Naive thymus-derived CD4-positive, alpha-beta T cell (primary cell): ENCODE data around the gene CCDC50. TPM values are rescaled to one million over a fixed set of nuclear protein-coding genes. Genes with fewer than 3 reads are reported as not detected.

Experiments
- ATAC-seq: fragments of 150-1000 bp; cut with Tn5 transposase; 2 replicates; pipeline ENCODE4 v1.10.0; 2021; ENCODE audit warnings: mild to moderate bottlenecking, moderate library complexity
- CTCF ChIA-PET: fragments of 350-600 bp; sonication (Branson Sonifier 250); formaldehyde crosslinking; loops from one replicate; lab custom pipeline; 2021; ENCODE audit warnings: antibody characterized with exemption; lab: Charles Lee
- POLR2A ChIA-PET: fragments of 350-600 bp; sonication (Branson Sonifier 250); formaldehyde crosslinking; loops from one replicate; lab custom pipeline; 2021; ENCODE audit warnings: antibody characterized with exemption, inconsistent platforms; lab: Charles Lee
- DNase-seq, 9 donors: peaks; one replicate each; pipeline versions ENCODE4 v3.0.0 to v3.0.0-alpha.2; 2020 to 2022; ENCODE audit warnings: mixed read lengths in 1 of 9
- H3K27ac ChIP-seq: one replicate; pipeline ENCODE4 v1.7.0; 2013; ENCODE audit warnings: mild to moderate bottlenecking, low read depth, low read length, moderate library complexity
- H3K27me3 ChIP-seq, 2 donors: one replicate each; pipeline ENCODE4 v1.7.0; 2013; ENCODE audit warnings: low read length in 2 of 2, mild to moderate bottlenecking in 2 of 2, moderate library complexity in 2 of 2; ENCODE audit not compliant: control insufficient read depth in 2 of 2, insufficient read depth in 2 of 2
- H3K36me3 ChIP-seq, 3 experiments: 1 replicate in 2 of 3; 2 replicates in 1 of 3; pipeline ENCODE4 v1.7.0; 2013; ENCODE audit warnings: low read length in 3 of 3, mild to moderate bottlenecking in 3 of 3, moderate library complexity in 1 of 3; ENCODE audit not compliant: insufficient read depth in 3 of 3, control insufficient read depth in 2 of 3
- H3K4me1 ChIP-seq, 2 donors: one replicate each; pipeline ENCODE4 v1.7.0; 2013; ENCODE audit warnings: low read length in 2 of 2, mild to moderate bottlenecking in 2 of 2, moderate library complexity in 1 of 2; ENCODE audit not compliant: control insufficient read depth in 2 of 2, insufficient read depth in 2 of 2
- H3K4me3 ChIP-seq: 2 replicates; pipeline ENCODE4 v1.7.0; 2013; ENCODE audit warnings: mild to moderate bottlenecking, low read length
- H3K9me3 ChIP-seq, 3 experiments: 1 replicate in 2 of 3; 2 replicates in 1 of 3; pipeline ENCODE4 v1.7.0; 2013; ENCODE audit warnings: low read length in 3 of 3; ENCODE audit not compliant: control insufficient read depth in 2 of 3
- H3K27ac Mint-ChIP-seq, 9 donors: one replicate each; pipeline ENCODE4 v1.8.0; 2020 to 2022; ENCODE audit warnings: mixed read lengths in 9 of 9, mild to moderate bottlenecking in 8 of 9, moderate library complexity in 5 of 9, inconsistent platforms in 2 of 9
- H3K27me3 Mint-ChIP-seq, 5 donors: one replicate each; pipeline ENCODE4 v1.8.0; 2021 to 2022; ENCODE audit warnings: mixed read lengths in 5 of 5, mild to moderate bottlenecking in 1 of 5
- H3K36me3 Mint-ChIP-seq, 5 donors: one replicate each; pipeline ENCODE4 v1.8.0; 2020 to 2022; ENCODE audit warnings: mixed read lengths in 5 of 5, mild to moderate bottlenecking in 3 of 5, inconsistent platforms in 1 of 5
- H3K4me1 Mint-ChIP-seq, 7 donors: one replicate each; pipeline ENCODE4 v1.8.0; 2020 to 2022; ENCODE audit warnings: mixed read lengths in 7 of 7, mild to moderate bottlenecking in 3 of 7, inconsistent platforms in 1 of 7
- H3K4me3 Mint-ChIP-seq, 10 donors: one replicate each; pipeline ENCODE4 v1.8.0; 2020 to 2022; ENCODE audit warnings: mild to moderate bottlenecking in 10 of 10, mixed read lengths in 10 of 10, moderate library complexity in 6 of 10, inconsistent platforms in 2 of 10
- H3K9me3 Mint-ChIP-seq, 11 donors: one replicate each; pipeline ENCODE4 v1.8.0; 2020 to 2022; ENCODE audit warnings: mixed read lengths in 11 of 11, mild to moderate bottlenecking in 4 of 11, inconsistent platforms in 1 of 11, moderate library complexity in 1 of 11
- intact Hi-C, 2 donors: fragments of 100-400 bp; cut with micrococcal nuclease; formaldehyde crosslinking; loops; one replicate each; pipeline ENCODE4 v1.15.1; 2023
- polyA plus RNA-seq, 2 donors: library from polyadenylated mRNA; unstranded; fragments of 300-500 nt; fragmentation: Illumina TruSeq; gene quantifications; one replicate each; pipeline ENCODE4 v1.2.3, GENCODE V29; 2021
- total RNA-seq, 6 experiments: library from RNA in 5 of 6; stranded (reverse) in 5 of 6; gene quantifications; 1 replicate in 5 of 6; 2 replicates in 1 of 6; pipeline ENCODE4 v1.2.3 and lab custom pipeline; 2021 to 2026

CCDC50 gene
- total and polyA plus RNA-seq, 7 experiments from 2014 or later = 0.92 to 17.9 (median 2.0) TPM

DNA sequence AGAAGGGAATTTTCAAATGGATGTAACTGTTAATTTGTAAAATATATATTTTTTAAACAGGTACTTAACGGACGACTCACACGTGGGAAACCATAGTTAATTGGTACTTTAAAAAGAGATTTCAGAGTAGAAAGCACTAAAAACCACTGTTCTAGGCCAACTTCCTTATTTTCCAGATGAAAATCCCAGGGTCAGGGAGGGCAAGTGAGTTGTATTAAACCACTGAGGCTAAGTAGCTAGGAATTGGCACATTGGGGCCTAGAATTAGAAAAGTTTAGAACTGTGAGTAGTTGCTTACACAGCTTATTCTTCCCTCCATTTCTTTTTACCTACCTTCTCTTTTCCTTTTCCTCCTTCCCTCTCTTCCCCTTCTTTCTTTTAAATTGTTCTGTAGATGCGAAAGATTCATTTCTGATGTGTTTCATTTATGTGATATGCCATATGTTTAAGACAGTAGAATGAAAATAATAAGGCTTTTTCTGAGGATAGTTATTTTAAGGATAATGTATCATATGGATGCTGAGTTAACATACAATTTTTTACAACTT lies 5.2 kb downstream of the CCDC50 start:
- H3K9me3 ChIP-seq = no peaks in the 10 kb centered on the region
- CTCF ChIA-PET = no interaction called here
- Mint-ChIP-seq H3K4me3 (no peak overlapping the region), H3K27me3 (peaks cover 12 to 23% (median 20%) of the 10 kb centered on the region in 5 donors), H3K9me3 (peaks cover 0 to 7% (median 0%) of the 10 kb centered on the region in 11 donors), H3K27ac (no peak overlapping the region), H3K36me3 (peaks cover 0 to 7% (median 0%) of the 10 kb centered on the region in 5 donors), H3K4me1 (peaks cover 0 to 18% (median 5%) of the 10 kb centered on the region in 7 donors)
- H3K27ac ChIP-seq = no peak overlapping the region
- H3K27me3 ChIP-seq = no peaks in the 10 kb centered on the region
- intact Hi-C loops = no loop called here
- H3K4me3 ChIP-seq = no peak overlapping the region
- H3K4me1 ChIP-seq = no peaks in the 10 kb centered on the region
- POLR2A ChIA-PET = no interaction called here
- ATAC-seq = no peak
- DNase-seq = no peak
- H3K36me3 ChIP-seq = no peaks in the 10 kb centered on the region

DNA sequence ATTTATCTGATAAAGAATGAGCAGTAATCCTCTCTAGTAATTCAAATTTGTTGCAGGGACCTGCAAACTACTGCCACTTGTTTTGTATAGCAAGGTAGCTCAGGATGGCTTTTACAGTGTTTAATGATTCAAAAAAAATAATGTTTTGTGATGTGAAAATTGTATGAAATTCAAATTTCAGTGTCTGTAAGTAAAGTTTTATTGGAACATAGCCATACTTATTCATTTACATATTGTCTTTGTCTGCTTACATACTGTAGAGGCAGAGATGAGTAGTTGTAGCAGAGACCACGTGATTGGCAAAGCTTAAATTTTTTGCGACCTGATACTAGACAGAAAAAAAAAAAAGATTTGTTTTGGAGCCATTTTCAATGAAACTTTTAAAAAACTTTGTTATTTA lies 7.6 kb downstream of the CCDC50 start:
- no peaks in the 10 kb centered on the region for H3K27me3 ChIP-seq
- no peak for ATAC-seq
- no peak for DNase-seq
- CTCF ChIA-PET = interaction anchor here (0.7 to 0.9 kb wide), 2 partner anchors 9 to 32 kb away, joined by 3 read pairs; no protein-coding TSS in a partner anchor
- H3K4me1 ChIP-seq = no peaks in the 10 kb centered on the region
- no peak overlapping the region for H3K27ac ChIP-seq
- no peaks in the 10 kb centered on the region for H3K36me3 Mint-ChIP-seq
- no peak overlapping the region for H3K4me3 ChIP-seq
- peaks cover 0 to 5% (median 0%) of the 10 kb centered on the region in 11 donors for H3K9me3 Mint-ChIP-seq
- H3K4me1 Mint-ChIP-seq = peaks cover 0 to 4% (median 0%) of the 10 kb centered on the region in 7 donors
- no peak overlapping the region for H3K4me3 Mint-ChIP-seq
- intact Hi-C loops = loop anchor here in 1 of 2 donors (1.0 kb wide), 1 partner anchor 9 kb away; no protein-coding TSS in a partner anchor
- POLR2A ChIA-PET = no interaction called here
- H3K36me3 ChIP-seq = no peaks in the 10 kb centered on the region
- no peak overlapping the region for H3K27ac Mint-ChIP-seq
- peaks cover 0 to 5% (median 2%) of the 10 kb centered on the region in 5 donors for H3K27me3 Mint-ChIP-seq
- no peaks in the 10 kb centered on the region for H3K9me3 ChIP-seq

DNA sequence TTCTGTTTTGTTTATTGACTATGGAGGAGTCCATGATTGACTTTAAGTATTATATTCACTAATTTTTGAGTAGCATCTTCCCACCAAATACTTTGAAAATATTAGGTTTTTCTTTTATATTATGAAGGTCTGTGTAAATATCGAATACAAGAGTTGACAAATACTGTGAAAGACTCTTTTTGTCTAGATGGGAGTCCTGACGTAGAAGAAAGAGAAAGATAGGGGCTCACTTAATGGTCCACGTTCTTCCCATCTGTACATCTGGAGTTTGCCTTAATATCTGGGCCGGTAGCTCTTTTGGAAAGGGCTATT lies 8.9 kb downstream of the CCDC50 start:
- H3K9me3 ChIP-seq = no peaks in the 10 kb centered on the region
- no peak overlapping the region for H3K4me3 ChIP-seq
- DNase-seq (no peak), ATAC-seq (no peak)
- H3K27me3 ChIP-seq = no peaks in the 10 kb centered on the region
- no peaks in the 10 kb centered on the region for H3K36me3 ChIP-seq
- no peaks in the 10 kb centered on the region for H3K4me1 ChIP-seq
- CTCF ChIA-PET = no interaction called here
- H3K27ac ChIP-seq = no peak overlapping the region
- no peak overlapping the region for H3K27ac Mint-ChIP-seq
- H3K27me3 Mint-ChIP-seq = no peaks in the 10 kb centered on the region
- H3K4me1 Mint-ChIP-seq = peaks cover 0 to 4% (median 0%) of the 10 kb centered on the region in 7 donors
- POLR2A ChIA-PET = no interaction called here
- H3K36me3 Mint-ChIP-seq = no peaks in the 10 kb centered on the region
- no peak overlapping the region for H3K4me3 Mint-ChIP-seq
- H3K9me3 Mint-ChIP-seq = no peaks in the 10 kb centered on the region
- intact Hi-C loops = no loop called here

DNA sequence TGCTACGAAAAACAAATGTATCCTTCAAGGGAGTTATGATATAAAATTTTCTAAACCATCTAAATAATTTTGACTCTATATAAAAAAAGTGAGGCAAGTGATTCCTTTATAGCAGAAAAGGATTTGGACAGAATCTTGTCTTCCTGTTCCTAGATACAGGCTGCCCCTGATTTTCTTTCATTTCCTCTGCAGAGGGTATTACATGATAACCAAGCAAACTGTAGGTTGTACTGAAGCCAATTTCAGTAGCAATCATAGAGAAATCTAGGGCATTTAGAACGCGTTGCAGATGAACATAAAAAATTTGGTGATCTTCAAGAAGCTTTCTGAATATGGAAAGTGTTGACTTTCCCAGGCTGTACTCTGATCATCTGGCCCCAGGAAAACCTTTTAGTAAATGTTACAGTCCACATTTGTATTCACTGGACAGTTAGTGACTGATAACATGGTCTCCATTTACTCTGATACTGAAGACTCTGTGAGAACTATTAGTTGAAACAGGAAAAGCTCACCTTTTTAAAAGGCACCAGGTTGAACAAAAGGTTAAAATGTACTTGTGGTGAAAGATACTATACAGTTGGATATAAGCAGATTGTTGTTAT lies 10.2 kb downstream of the CCDC50 start:
- intact Hi-C loops = no loop called here
- Histone ChIP-seq H3K4me3 (no peak overlapping the region), H3K27ac (no peak overlapping the region), H3K27me3 (no peaks in the 10 kb centered on the region), H3K36me3 (no peaks in the 10 kb centered on the region), H3K4me1 (no peaks in the 10 kb centered on the region), H3K9me3 (no peaks in the 10 kb centered on the region)
- DNase-seq (no peak), ATAC-seq (no peak)
- Mint-ChIP-seq H3K27ac (no peak overlapping the region), H3K27me3 (no peaks in the 10 kb centered on the region), H3K36me3 (no peaks in the 10 kb centered on the region), H3K9me3 (no peaks in the 10 kb centered on the region), H3K4me1 (peaks cover 0 to 4% (median 0%) of the 10 kb centered on the region in 7 donors), H3K4me3 (no peak overlapping the region)
- ChIA-PET POLR2A (no interaction called here), CTCF (no interaction called here)

DNA sequence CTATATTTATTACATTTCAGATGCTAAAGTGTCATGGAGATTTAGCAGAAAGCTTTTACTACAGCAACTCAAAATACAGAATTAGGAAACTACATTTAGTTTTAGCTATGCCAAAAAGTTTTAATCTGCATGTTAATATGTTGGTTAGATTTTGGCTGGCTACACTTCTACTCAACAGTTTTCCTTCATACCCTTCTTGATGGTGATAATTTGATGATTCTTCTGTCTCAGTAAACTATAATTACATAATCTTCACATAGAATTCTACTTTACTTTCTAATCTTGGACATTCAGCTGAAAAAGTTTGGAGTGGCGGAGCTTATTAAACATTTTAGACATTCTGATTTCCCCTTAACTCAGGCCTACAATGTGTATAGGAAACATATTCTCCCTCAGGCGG lies 11.2 kb downstream of the CCDC50 start:
- ChIA-PET CTCF (no interaction called here), POLR2A (no interaction called here)
- no peaks in the 10 kb centered on the region for H3K27me3 Mint-ChIP-seq
- no peak for ATAC-seq
- H3K27ac Mint-ChIP-seq = no peak overlapping the region
- no peaks in the 10 kb centered on the region for H3K9me3 ChIP-seq
- H3K4me1 ChIP-seq = no peaks in the 10 kb centered on the region
- no peak overlapping the region for H3K27ac ChIP-seq
- no peaks in the 10 kb centered on the region for H3K36me3 ChIP-seq
- no peak overlapping the region for H3K4me3 Mint-ChIP-seq
- H3K4me1 Mint-ChIP-seq = no peaks in the 10 kb centered on the region
- DNase-seq = no peak
- H3K36me3 Mint-ChIP-seq = no peaks in the 10 kb centered on the region
- H3K9me3 Mint-ChIP-seq = no peaks in the 10 kb centered on the region
- H3K27me3 ChIP-seq = no peaks in the 10 kb centered on the region
- intact Hi-C loops = no loop called here
- no peak overlapping the region for H3K4me3 ChIP-seq

DNA sequence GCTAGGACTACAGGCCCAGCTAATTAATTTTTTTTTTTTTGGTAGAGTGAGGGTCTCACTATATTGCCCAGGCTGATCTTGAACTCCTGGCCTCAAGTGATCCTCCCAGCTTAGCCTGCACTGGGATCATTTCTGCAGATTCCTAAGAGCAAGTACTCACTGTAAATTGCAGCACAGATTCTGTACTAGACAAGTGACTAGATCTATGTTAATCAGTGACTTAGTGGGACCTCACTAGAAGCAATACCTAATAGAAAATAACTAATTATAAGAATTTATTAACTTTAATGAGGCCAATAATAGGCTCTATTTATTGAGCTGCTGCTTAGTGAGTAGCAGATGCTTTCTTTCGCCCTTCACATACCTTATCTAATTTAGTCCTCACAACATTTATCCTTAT lies 11.8 kb downstream of the CCDC50 start:
- ChIA-PET POLR2A (no interaction called here), CTCF (no interaction called here)
- intact Hi-C loops = no loop called here
- H3K4me1 ChIP-seq = no peaks in the 10 kb centered on the region
- H3K36me3 ChIP-seq = no peaks in the 10 kb centered on the region
- no peaks in the 10 kb centered on the region for H3K9me3 Mint-ChIP-seq
- no peak overlapping the region for H3K4me3 Mint-ChIP-seq
- no peaks in the 10 kb centered on the region for H3K4me1 Mint-ChIP-seq
- H3K27ac ChIP-seq = no peak overlapping the region
- no peaks in the 10 kb centered on the region for H3K9me3 ChIP-seq
- no peaks in the 10 kb centered on the region for H3K27me3 Mint-ChIP-seq
- DNase-seq = no peak
- H3K27me3 ChIP-seq = no peaks in the 10 kb centered on the region
- no peaks in the 10 kb centered on the region for H3K36me3 Mint-ChIP-seq
- H3K27ac Mint-ChIP-seq = no peak overlapping the region
- ATAC-seq = no peak
- H3K4me3 ChIP-seq = no peak overlapping the region

DNA sequence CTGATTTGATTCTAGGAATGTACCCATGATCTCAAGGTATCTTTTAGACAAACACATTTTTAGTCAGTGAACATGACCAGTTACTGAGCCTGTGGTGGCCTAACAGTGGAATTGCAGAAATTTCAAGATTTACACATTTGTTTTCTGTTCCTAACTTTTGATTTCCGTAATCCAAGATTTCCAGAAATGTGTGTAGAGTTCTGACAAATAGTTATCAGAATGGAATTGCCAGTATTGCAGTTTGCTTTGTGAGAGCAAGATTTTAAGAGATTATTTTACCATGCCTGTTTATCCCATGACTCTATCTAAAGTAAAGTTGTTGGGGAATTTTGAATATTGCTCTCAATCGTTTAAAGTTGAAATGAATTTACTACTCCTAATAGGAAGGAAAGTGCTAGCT lies 12.8 kb downstream of the CCDC50 start:
- intact Hi-C loops = no loop called here
- no peak overlapping the region for H3K27ac Mint-ChIP-seq
- H3K9me3 Mint-ChIP-seq = no peaks in the 10 kb centered on the region
- no peaks in the 10 kb centered on the region for H3K4me1 ChIP-seq
- ChIA-PET CTCF (no interaction called here), POLR2A (no interaction called here)
- no peak for ATAC-seq
- no peaks in the 10 kb centered on the region for H3K36me3 ChIP-seq
- no peak for DNase-seq
- H3K27me3 Mint-ChIP-seq = no peaks in the 10 kb centered on the region
- H3K4me3 ChIP-seq = no peak overlapping the region
- H3K4me1 Mint-ChIP-seq = no peaks in the 10 kb centered on the region
- no peaks in the 10 kb centered on the region for H3K9me3 ChIP-seq
- H3K27ac ChIP-seq = no peak overlapping the region
- H3K4me3 Mint-ChIP-seq = no peak overlapping the region
- H3K36me3 Mint-ChIP-seq = no peaks in the 10 kb centered on the region
- no peaks in the 10 kb centered on the region for H3K27me3 ChIP-seq
